Motor neuron (in vitro differentiated cells): ENCODE results near the gene TESMIN. TPM values are rescaled to one million over a fixed set of nuclear protein-coding genes. Genes with fewer than 3 reads are reported as not detected.

Experiments
- ATAC-seq, 8 experiments: fragments of 200-7000 bp; cut with Tn5 transposase; replicated peaks in 6 of 8; 2 replicates each; pipeline ENCODE4 v1.8.0; 2021; ENCODE audit warnings: mild to moderate bottlenecking in 8 of 8, moderate library complexity in 8 of 8
- H3K27ac ChIP-seq, 2 donors: fragments of 250-450 bp; sonication (Bioruptor Pico); 2 replicates each; pipeline ENCODE4 v1.9.0; 2021; ENCODE audit warnings: antibody characterized with exemption in 2 of 2, mild to moderate bottlenecking in 2 of 2, moderate library complexity in 1 of 2
- H3K4me1 ChIP-seq, 2 donors: fragments of 250-450 bp; sonication (Bioruptor Pico); replicated peaks in 1 of 2; 2 replicates each; pipeline ENCODE4 v1.6.1; 2021; ENCODE audit warnings: antibody characterized with exemption in 2 of 2, mild to moderate bottlenecking in 2 of 2, moderate library complexity in 1 of 2
- H3K4me3 ChIP-seq, 5 donors: fragments of 250-450 bp; sonication (Bioruptor Pico); 2 replicates each; pipeline ENCODE4 v1.9.0; 2021; ENCODE audit warnings: antibody characterized with exemption in 5 of 5, mild to moderate bottlenecking in 5 of 5, moderate library complexity in 4 of 5
- WGBS, 10 experiments: fragments of 450-650 bp; shearing (Covaris generic); methylation state at CpG; one replicate each; pipeline ENCODE4 v1.0.0; 2022; 5-methylcytosine and 5-hydroxymethylcytosine counted together
- in situ Hi-C, 9 experiments: fragments of 400-800 bp; cut with MboI; loops; one replicate each; pipeline ENCODE4 v1.15.0; 2021; ENCODE audit warnings: low sequenced_read_pairs in 9 of 9, low pct_unique_long_range_greater_than_20kb in 2 of 9; ENCODE audit not compliant: unreplicated experiment in 9 of 9
- total RNA-seq, 8 experiments: library from RNA; unstranded; fragments of 300-600 nt; gene quantifications; 2 replicates each; pipeline versions ENCODE4 v1.2.3 to v1.2.4, GENCODE V29; 2022

The TESMIN gene
- total RNA-seq, 8 experiments from 2014 or later, result 0.36 to 17.8 (median 5.2) TPM

GRCh38 chr11:68722143-68722542 is 29.2 kb downstream of the TESMIN start:
- 50 to 100% (median 100%) methylated on average over 1 of the region's 1 CpG for WGBS, 10 experiments
- Histone ChIP-seq H3K27ac (no peak overlapping the region), H3K4me1 (no peaks in the 10 kb centered on the region), H3K4me3 (no peak overlapping the region)
- in situ Hi-C loops, result no loop called here
- ATAC-seq, result no peak

GRCh38 chr11:68721075-68721474 is 30.2 kb downstream of the TESMIN start:
- in situ Hi-C loops, result no loop called here
- ATAC-seq, result no peak
- no peak overlapping the region for H3K27ac ChIP-seq
- H3K4me3 ChIP-seq, result no peak overlapping the region
- peaks cover 4% of the 10 kb centered on the region in 2 donors for H3K4me1 ChIP-seq
- WGBS, 10 experiments, result 0 to 87% (median 20%) methylated on average over 1 to 2 of the region's 2 CpGs; no CpG with 5 or more reads in 5 of the 10 experiments

- peak in 5 of 8 experiments; percentile 67 to 93 (median 82) for ATAC-seq
- in situ Hi-C loops, result no loop called here
- H3K4me1 ChIP-seq, result peaks cover 39 to 41% of the 10 kb centered on the region in 2 donors
- WGBS, 10 experiments, result 59 to 88% (median 73%) methylated on average over 3 to 11 of the region's 11 CpGs; no CpG with 5 or more reads in 2 of the 10 experiments
- H3K4me3 ChIP-seq, result no peak overlapping the region
- H3K27ac ChIP-seq, result peak overlapping the region; percentile 22 to 46
These were observed 35.7 kb downstream of the TESMIN start for GRCh38 chr11:68715456-68716122.

GRCh38 chr11:68714060-68714856 is 37.1 kb downstream of the TESMIN start:
- no peak for ATAC-seq
- Histone ChIP-seq H3K27ac (peak overlapping the region in 1 of 2 donors; percentile 46), H3K4me3 (no peak overlapping the region), H3K4me1 (peaks cover 43 to 50% of the 10 kb centered on the region in 2 donors)
- in situ Hi-C loops, result no loop called here
- 42 to 100% (median 80%) methylated on average over 2 to 17 of the region's 23 CpGs; no CpG with 5 or more reads in 1 of the 10 experiments for WGBS, 10 experiments

GRCh38 chr11:68711114-68711513 is 40.2 kb downstream of the TESMIN start:
- in situ Hi-C loops, result no loop called here
- WGBS, 10 experiments, result 20 to 100% (median 99%) methylated on average over 1 to 7 of the region's 8 CpGs; no CpG with 5 or more reads in 2 of the 10 experiments
- H3K4me3 ChIP-seq, result no peak overlapping the region

GRCh38 chr11:68710409-68710808 is 40.9 kb downstream of the TESMIN start:
- in situ Hi-C loops, result no loop called here
- ATAC-seq, result peak in 5 of 8 experiments; percentile 50 to 80 (median 75)
- 17 to 94% (median 32%) methylated on average over 2 to 8 of the region's 11 CpGs; no CpG with 5 or more reads in 2 of the 10 experiments for WGBS, 10 experiments
- H3K4me1 ChIP-seq, result peaks cover 32 to 49% of the 10 kb centered on the region in 2 donors
- H3K4me3 ChIP-seq, result no peak overlapping the region
- H3K27ac ChIP-seq, result no peak overlapping the region

More at GRCh38 chr11:68711114-68711513, 40.2 kb downstream of the TESMIN start:
- Histone ChIP-seq H3K27ac (no peak overlapping the region), H3K4me1 (peaks cover 39 to 56% of the 10 kb centered on the region in 2 donors)
- ATAC-seq, result no peak

GRCh38 chr11:68709062-68709461 is 42.3 kb downstream of the TESMIN start:
- Histone ChIP-seq H3K27ac (no peak overlapping the region), H3K4me3 (no peak overlapping the region), H3K4me1 (peaks cover 21 to 47% of the 10 kb centered on the region in 2 donors)
- in situ Hi-C loops, result no loop called here
- WGBS, 10 experiments, result 40 to 100% (median 96%) methylated on average over 1 to 12 of the region's 12 CpGs; no CpG with 5 or more reads in 1 of the 10 experiments
- no peak for ATAC-seq

- H3K4me3 ChIP-seq, result no peak overlapping the region
- WGBS, 10 experiments, result 43 to 100% (median 80%) methylated on average over 1 to 6 of the region's 7 CpGs; no CpG with 5 or more reads in 4 of the 10 experiments
- no peak overlapping the region for H3K27ac ChIP-seq
- peaks cover 18 to 44% of the 10 kb centered on the region in 2 donors for H3K4me1 ChIP-seq
- peak in 1 of 8 experiments; percentile 10 for ATAC-seq
- in situ Hi-C loops, result no loop called here
These were observed 43.8 kb downstream of the TESMIN start for GRCh38 chr11:68707527-68707926.

GRCh38 chr11:68704887-68705286 is 46.4 kb downstream of the TESMIN start:
- Histone ChIP-seq H3K27ac (no peak overlapping the region), H3K4me1 (peaks cover 0 to 18% of the 10 kb centered on the region in 2 donors), H3K4me3 (no peak overlapping the region)
- in situ Hi-C loops, result no loop called here
- 20 to 46% (median 27%) methylated on average over 2 to 8 of the region's 16 CpGs; no CpG with 5 or more reads in 4 of the 10 experiments for WGBS, 10 experiments
- peak in 4 of 8 experiments; percentile 33 to 46 (median 38) for ATAC-seq

- H3K27ac ChIP-seq, result no peak overlapping the region
- in situ Hi-C loops, result no loop called here
- H3K4me3 ChIP-seq, result no peak overlapping the region
- WGBS, 10 experiments, result 17 to 100% (median 83%) methylated on average over 1 to 2 of the region's 2 CpGs; no CpG with 5 or more reads in 1 of the 10 experiments
- H3K4me1 ChIP-seq, result no peaks in the 10 kb centered on the region
- no peak for ATAC-seq
These were observed 52.3 kb downstream of the TESMIN start for GRCh38 chr11:68698993-68699392.

GRCh38 chr11:68695531-68695930 is 55.8 kb downstream of the TESMIN start:
- Histone ChIP-seq H3K4me1 (peaks cover 0 to 4% of the 10 kb centered on the region in 2 donors), H3K4me3 (no peak overlapping the region), H3K27ac (no peak overlapping the region)
- WGBS, 10 experiments, result 0 to 100% (median 72%) methylated on average over 1 to 2 of the region's 2 CpGs; no CpG with 5 or more reads in 4 of the 10 experiments
- in situ Hi-C loops, result no loop called here
- no peak for ATAC-seq

GRCh38 chr11:68694431-68695297 is 56.7 kb downstream of the TESMIN start:
- H3K27ac ChIP-seq, result no peak overlapping the region
- no peak overlapping the region for H3K4me3 ChIP-seq
- 17 to 83% (median 43%) methylated on average over 2 to 5 of the region's 5 CpGs for WGBS, 10 experiments
- peaks cover 0 to 4% of the 10 kb centered on the region in 2 donors for H3K4me1 ChIP-seq
- ATAC-seq, result no peak
- in situ Hi-C loops, result no loop called here
